HuH-7.5 (cell line): Measurements from ENCODE around the gene NHERF1.

ENCODE experiments used
- DNase-seq: peaks from one replicate; pipeline ENCODE4 v3.0.0; 2011; ENCODE audit warnings: low spot score

The NHERF1 gene

DNA sequence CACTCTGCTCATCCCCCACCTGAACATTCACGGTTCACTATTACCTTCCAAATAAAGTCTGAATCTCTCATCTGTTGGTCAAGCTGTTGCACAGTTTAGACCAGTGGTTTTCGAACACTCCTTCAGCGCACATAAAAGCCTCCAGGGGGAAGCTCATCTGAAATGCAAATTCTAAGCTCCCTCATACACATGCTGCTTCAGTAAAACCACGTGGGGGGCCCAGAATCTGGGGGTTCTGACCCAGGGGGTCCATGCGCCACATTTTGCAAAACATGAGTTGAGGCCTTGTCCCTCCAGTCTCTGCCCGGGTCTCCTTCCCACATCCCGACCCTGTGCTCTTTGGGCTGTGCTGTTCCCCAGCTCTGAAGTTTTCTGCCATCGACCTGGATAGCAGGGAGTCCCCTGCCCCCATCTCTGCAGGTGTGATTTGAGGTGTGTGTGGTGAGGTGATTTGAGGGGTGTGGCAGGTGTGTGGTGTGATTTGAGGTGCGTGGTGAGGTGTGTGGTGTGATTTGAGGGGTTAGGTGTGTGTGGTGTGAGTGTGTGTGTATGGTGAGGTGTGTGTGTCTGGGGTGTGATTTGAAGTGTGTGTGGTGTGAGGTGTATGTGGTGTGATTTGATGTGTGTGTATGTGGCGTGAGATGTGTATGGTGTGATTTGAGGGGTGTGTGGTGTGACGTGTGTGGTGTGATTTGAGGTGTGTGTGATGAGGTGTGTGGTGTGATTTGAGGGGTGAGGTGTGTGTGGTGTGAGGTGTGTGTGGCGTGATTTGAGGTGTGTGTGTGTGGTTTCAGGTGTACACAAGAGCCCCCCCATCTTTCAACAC, 16.2 kb upstream of the NHERF1 start:
- no peak for DNase-seq

DNA sequence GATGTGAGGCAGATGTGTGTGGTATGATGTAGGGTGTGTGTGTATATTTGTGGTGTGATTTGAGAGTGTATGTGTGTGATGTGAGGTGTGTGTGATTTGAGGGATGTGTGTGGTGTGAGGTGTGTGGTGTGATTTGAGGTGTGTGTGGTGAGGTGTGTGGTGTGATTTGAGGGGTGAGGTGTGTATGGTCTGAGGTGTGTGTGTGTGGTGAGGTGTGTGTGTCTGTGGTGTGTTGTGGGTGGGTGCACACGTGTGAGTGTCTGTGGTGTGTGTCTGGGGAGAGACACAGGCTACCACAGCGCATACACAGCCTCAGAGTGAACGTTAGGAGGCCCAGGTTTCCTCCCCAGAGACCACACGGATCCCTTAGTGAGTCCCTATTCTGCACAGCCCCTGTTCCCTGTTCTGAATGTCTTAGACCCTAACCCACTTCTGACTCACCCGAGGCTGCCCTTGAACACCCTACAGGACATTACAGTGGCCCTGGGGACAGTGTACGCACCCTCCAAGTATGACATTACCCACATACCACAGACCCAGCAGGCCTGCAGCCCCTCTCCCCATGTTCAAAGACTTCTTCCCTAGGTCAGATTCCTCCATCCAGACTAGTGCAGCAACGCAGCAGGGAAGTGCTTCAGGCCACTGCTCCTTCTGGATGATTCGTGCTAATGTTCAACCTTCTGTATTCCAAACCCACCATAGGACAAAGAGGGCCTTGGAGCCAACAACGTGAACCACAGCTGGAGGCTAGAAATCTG, 14.9 kb upstream of the NHERF1 start:
- no peak for DNase-seq

DNA sequence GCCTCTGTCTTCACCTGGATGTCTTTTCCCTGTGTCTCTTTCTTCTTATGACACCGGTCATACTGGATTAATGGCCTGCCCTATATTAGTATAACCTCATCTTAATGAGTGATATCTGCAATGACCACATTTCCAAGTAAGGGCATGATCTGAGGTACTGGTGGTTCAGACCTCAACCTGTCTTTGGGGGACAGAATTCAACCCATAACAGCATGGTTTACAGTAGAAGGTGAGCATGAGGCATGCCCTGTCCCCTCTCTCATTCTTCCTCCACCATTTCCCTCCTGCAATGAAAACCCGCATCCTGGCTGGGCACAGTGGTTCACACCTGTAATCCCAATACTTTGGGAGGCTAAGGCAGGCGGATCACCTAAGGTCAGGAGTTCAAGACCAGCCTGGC, 14.2 kb upstream of the NHERF1 start:
- DNase-seq = no peak

DNA sequence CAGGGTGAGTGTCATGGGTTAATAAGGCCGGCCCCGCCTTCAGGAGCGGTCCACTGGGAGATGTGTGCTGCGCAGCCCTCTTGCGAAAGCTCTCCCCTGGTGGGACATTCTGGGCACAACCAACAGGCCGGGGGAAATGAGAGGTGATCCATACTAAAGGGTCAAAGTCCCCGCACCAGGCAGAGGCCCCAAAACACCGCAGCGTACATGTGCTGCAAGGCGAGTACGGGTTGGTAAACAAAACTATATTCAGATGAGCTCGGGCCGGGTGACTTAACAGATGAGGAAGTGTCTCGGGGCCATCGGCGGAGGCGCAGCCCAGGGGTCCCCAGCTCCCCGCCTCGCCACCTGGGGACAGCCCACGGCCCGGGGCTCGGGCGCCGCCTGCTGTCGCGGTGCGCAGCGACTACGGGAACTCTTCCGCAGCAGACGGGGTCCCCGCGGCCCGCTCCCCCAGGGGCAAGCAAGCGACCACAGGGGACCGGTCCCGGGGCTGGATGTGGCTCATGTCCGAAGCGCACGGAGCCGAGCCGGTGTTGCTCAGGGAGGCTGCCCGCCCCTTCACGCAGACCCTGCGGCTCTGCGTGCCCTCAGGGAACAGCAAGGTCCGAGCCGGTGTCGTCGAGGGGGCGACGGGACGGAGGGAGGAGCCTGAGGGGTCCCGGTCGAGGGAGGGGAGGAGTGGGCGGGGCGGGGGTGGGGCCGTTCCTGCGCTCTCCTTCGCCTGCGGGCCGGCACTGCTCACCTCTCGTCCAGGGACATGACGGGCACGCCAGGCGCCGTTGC, 11.7 kb upstream of the NHERF1 start, which contains the start of gene RAB37:
RAB37 (plus strand) TSS at position 744 of the 786 bp plus-strand sequence; CDS start at position 761, 17 bp downstream.
- DNase-seq = peak; percentile 87

DNA sequence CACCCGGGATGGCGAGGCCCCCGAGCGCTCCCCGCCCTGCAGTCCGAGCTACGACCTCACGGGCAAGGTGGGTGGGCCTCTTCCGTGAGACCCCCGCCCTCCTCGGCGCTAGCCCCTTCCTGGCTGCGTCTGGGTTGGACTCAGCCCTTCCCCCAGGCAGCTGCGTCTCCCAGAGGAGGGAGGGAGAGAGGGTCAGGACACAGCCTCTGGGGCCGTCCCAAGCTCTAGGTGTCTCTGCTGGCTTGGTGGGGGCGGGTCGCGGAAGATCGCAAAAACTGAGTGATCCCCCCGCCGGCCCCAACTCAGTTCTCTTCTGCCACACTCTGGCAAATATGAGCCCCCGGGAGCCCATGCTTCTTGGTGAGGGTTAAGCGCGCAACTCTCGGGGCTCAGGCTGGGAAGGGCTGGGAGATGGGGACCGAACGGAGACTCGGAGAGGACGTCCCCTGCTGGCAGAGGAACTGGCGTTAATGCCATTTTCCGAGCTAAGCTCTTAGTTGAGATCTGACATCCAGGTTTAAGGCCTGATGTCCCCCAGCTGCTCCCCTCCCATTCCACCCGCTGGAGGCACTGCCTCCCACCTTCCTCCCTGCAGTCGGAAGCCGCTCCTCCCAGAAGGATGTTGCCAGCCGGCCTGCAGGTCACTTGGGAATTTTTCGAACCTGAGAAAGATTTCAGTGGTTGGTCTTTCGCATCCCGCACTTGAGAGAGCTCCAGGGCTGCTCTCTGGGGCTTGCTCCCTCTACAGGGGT, 11.0 kb upstream of the NHERF1 start:
- DNase-seq = peak; percentile 62

DNA sequence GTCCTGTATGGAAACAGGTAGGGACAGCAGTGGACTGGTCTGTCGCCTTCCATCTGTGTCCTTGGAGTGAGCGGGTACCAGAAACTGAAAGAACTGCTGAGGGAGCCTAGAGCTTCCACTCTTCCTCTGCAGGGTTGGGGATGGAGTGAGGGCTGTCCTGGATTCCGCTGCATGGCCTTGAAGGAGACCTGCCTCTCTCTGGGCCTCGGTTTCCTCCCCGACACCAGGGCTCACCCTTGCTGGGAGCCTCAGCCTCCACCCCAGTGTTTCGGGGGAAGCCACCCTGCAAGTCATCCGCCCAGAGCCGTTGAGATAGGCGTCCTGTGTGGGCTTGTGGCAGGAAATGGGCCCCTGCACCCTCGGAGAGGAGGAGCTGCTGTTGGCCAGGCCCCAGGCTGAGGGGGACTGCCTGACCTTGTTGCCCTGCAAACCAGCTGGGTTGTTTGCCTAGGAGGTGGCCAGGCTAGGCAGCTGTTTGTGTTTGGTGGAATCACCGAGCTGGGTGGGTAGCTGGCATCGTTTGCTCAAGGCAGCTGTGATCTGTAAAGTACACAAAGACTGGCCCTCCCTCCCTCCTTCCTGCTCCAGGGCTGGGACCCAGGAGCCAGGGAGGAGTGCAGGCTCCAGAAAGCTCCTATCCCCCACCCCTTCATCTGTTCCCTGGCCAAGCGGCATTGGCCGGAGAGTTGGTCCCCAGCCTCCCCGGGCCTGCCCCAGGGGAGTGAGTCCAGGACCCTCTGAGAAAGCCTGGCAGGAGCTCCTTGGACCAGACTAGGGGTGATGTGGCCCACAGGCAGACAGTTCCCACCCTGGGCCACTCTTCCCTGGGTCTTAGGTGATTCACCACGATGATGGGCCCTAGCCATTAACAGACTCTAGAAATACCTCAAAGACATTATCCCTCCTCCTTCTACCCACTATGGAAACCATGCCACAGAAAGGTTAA, 10.1 kb upstream of the NHERF1 start:
- DNase-seq = peak; percentile 63

DNA sequence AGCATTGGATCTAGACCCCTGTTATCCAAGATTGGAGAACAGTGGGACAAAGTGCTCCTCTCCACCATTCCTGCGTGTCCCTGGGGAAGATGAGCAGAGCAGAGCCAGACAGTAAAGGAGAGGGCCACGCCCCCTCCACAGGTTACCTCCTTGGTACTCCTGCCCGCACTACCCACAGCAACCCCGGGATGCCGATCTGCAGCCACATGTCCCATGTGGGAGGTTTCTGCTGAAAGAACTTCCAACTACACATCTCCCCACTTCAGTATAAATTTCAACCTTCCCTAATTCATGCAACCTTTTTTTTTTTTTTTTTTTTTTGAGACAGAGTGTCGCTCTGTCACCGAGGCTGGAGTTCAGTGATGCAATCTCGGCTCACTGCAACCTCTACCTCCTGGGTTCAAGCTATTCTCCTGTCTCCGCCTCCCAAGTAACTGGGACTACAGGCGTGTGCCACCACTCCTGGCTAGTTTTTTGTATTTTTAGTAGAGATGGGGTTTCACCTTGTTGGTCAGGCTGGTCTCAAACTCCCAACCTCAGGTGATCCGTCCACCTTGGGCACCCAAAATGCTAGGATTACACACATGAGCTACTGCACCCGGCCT, 9.1 kb upstream of the NHERF1 start:
- no peak for DNase-seq

DNA sequence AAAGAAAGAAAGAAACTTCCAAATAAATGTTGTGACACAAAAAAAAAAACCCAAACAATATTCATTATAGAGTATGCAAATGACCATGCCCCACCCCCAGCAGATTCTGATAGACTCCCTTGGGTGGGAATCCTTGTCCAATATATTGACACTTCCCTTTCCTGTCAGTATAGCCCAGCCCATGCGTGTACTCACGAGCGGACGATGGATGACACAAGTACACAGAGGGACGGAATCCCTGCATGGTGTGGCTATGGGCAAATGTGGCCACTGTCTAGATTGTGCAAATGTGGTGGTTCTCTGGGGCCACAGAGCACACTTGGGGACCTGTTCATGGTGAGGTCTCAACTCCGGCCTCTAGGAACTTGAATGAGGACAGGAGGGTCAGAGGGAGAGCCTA, 8.3 kb upstream of the NHERF1 start:
- DNase-seq = no peak

DNA sequence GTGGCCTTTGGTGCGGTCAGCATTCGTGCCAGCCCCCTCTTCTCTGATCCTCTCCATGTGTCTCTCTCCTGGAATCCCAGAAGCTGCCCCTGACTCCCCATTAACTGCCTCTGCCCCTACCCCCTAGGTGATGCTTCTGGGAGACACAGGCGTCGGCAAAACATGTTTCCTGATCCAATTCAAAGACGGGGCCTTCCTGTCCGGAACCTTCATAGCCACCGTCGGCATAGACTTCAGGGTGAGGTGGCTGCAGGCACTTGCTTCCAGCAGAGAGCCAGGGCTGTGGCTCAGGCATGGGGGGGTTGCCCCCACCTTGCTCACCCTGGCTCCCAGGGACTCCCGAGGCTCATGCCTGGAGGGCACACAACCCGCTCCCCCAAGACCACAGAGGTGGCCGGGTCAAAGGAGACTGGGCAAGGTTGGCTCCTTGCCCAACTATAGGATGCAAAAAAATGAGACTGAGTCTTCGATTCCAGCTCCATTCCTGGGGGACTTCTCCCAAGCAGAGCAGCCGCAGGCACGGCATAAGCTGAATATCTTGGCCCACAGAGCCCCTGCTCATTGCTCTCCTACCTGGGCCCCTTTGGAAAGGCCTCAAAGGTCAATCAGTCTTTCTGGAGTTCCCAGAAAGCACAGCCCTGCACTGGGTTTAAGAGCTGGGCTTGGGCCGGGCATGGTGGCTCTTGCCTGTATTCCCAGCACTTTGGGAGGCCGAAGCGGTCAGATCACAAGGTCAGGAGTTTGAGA, 7.6 kb upstream of the NHERF1 start:
- no peak for DNase-seq

DNA sequence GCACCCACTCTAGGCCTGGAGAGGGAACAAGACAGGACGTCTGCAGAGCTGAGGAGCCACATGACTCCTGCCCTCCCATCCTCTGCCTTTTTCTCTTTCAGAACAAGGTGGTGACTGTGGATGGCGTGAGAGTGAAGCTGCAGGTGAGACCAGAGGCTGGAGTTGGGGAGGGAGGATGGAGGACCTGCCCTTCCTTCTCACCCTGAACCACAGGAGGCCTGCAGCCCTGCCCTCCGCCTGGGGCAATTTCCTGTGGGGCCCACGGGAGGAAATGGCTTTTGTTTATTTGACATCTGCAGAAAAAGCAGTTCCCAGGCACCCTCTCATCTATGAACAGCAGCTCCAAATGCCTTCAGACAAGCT, 6.3 kb upstream of the NHERF1 start:
- no peak for DNase-seq

DNA sequence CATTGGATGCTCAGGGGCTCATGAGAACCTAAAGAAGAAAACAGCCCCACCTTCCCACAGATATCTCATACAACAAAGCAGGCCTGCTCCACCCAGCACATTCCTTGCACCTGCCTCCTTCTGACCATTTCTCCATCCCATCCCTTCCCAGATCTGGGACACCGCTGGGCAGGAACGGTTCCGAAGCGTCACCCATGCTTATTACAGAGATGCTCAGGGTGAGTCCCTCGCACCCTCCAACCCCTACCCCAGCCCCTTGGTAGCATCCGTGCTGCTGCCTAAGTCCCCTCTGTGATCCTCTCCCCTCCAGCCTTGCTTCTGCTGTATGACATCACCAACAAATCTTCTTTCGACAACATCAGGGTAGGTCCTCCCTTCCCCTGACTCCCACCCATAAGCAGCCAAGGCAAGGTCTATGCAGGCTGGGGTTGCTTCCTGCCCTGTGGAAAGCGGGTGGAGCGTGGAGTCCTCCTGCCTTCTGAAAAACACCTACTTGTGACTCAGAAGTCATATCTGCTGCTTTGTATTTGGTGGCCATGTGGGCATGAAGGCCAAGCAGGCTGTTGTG, 5.4 kb upstream of the NHERF1 start:
- DNase-seq = no peak

DNA sequence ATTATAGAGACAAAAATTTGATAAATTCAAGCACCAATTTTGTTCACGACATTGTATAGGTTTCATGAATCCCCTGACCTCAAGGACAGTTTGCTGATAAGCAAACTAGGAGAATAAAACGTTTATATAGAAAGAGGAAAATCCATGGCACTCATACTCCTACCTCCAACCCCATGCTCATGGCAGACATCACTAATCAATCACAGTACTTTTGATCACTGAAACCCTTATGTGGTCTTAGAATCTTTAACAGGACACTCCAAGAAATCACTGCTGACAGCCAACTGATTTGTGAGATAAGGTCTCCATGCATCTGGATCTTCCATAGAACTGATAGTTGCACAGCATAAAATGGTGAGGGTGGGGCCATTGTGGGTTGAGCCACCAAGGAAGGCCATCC, 4.7 kb upstream of the NHERF1 start:
- DNase-seq = no peak

DNA sequence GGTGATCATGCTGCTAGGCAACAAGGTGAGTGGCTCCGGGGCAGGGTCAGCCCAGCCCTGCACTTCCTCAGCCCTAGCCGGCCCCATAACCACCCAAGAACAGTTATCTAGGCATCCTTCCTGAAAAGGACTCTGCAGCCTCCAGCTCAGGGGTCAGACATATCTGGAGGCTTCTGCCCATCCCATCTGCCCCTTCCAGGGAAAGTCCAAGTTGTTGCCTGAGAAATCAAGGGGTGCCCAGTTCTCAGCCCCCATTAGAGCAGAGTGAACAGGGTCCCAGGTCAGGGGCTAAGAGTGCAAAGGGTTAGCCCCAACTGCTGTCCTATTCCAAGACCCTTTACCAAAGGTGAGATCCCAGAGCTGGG, 4.1 kb upstream of the NHERF1 start:
- DNase-seq = no peak

DNA sequence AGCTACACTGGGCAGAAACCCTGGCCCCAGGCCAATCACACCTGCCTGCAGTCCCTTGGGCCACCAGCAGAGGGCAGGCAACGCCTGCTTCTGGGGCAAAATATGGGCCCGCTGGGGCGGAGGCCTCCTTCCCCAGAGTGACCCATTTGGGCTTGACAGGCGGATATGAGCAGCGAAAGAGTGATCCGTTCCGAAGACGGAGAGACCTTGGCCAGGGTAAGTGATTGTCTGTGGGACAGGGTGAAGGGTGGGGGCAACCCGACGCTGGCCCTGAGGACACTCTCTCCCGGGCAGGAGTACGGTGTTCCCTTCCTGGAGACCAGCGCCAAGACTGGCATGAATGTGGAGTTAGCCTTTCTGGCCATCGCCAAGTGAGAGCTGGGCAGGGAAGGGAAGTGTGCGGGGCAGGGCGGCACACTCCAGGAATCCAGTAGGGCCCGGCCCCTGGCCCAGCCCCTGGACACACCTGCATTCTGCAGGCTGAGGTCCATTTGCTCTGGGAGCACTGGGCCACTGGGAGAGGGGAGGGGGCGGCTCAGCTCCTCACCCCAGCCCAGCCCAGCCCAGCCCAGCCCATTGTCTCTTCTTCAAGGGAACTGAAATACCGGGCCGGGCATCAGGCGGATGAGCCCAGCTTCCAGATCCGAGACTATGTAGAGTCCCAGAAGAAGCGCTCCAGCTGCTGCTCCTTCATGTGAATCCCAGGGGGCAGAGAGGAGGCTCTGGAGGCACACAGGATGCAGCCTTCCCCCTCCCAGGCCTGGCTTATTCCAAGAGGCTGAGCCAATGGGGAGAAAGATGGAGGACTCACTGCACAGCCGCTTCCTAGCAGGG, 3.5 kb upstream of the NHERF1 start:
- DNase-seq = peak; percentile 81

DNA sequence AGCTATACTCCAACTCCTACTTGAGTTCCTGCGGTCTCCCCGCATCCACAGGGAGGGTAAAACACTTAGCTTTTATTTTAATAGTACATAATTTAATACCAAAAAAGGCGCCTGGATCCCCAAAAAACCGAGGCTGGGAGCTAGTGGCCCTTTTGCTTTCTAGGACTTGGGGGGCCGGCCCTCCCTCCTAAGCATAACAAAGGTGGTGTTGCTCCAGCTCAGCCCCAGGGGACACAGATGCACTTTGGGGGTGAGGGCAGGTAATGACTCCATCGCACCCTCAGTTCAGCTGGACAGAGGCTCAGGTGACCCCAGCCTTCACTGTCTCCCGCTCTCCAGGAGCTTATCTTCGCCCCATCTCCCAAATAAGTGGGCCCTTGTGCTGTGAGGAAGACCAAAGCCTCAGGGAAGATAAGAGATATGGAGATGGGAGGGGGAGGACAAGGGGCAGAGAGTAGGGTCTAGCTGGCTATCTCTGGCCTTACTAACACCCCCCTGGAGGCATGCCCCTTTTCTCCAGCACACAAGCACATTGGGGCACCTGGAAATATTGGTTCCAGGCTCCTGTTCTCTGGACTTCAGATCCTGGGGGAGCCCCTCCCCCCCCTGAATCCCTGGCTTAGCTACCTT, 2.8 kb upstream of the NHERF1 start:
- no peak for DNase-seq

DNA sequence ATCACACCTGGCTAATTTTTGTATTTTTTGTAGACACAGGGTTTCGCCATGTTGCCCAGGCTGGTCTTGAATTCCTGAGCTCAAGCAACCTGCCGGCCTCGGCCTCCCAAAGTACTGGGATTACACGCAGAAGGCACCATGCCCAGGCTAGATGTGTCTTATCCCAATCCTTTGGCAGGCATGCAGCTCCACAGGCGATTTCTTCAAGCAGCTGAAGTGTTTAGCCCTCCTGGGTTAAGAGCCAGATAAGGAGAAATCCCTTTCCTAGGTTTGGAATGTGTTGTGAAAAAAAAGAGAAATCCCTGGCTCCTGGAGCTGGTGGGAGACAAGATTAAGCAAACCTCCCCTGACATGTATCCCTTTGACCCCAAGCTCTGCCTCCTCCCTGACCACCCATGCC, 2.1 kb upstream of the NHERF1 start:
- no peak for DNase-seq

DNA sequence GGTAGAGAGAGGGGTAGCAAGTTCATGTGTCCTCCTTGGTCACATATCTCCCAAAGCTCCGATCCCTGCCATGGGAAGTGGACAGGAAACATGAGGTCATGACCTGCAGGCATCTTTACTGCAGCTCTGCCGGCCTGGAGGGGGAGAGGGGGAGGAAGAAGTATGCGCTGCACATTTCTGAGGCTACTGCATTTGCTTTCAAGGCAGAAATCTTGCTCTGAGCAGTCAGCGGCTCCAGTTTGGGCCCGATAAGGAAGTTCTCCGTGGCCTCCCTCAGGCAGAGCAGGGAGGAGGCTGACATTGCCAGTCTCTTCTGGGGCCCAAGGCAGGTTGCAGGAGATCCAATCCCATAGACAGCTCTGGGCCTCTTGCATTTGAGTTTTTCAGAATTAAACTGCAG, 1.5 kb upstream of the NHERF1 start:
- no peak for DNase-seq

DNA sequence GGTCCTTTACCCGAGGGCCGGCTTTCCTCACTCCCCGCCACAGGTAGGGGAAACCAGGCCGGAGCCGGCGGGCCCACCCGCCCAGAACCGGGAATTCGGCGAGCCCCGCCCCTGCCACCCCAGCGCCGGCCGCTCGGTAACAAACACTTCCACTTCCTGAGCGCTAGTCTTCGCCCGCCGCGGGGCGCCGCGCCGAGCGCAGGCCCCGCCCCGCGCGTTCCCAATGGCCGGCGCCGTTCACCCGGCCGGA, 224 bp upstream of the NHERF1 start:
- peak; percentile 85 for DNase-seq
